ENCODE data around the gene ADAMTSL4. TPM values are rescaled to one million over a fixed set of nuclear protein-coding genes. Genes with fewer than 3 reads are reported as not detected.
A peak's percentile ranks its signal among the peaks of the same experiment; 100 is the strongest.

ADAMTSL4 gene
- total and polyA plus RNA-seq, 4 donors, result 8.8 to 98.0 (median 72.4) TPM

DNA sequence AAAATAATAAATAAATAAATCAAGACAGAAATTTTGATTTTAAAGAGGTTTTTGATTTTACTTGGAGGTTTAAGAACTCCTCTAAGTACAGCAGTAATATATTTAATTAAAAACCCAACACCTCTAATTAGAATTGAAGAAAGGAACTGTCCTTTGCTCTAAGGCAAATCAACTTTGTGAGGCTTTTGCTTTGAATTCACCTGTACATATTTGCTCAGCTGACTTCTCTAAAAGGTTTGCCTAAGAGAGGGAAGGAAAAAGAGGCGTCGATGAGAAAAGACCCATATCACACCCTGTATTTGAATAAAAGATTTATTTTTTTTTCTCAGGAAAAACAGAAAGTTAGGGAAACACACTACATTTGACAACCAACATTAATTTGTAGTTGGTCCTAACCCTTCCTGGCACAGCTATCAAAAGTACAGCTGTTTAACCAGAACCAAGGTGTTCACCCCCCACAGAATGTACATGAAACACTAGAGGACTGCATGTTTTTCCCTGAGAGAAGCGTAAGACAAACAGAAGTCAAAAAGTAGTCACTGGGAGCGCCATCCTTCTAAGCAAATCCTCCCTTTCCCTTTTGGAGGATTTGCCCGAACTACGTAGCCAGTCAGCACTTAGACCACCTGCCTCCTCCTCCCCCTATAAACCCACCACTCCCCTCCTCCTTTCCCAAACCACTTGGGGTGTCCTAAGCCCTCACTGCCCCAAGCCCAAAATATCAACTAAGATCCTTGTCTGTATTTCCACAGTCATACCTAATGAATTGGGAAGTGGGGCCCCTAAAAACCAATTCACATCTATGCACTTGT lies 25.3 kb downstream of the ADAMTSL4 start:
- Histone ChIP-seq H3K27me3 (ENCODE audit: control insufficient read depth in 1 of 2, insufficient read depth in 2 of 2, low read length in 1 of 2) (no peaks in the 10 kb centered on the region), H3K36me3 (ENCODE audit: control insufficient read depth in 1 of 2, insufficient read depth in 2 of 2, low read length in 1 of 2) (peaks cover 4 to 10% of the 10 kb centered on the region in 2 donors), H3K9me3 (ENCODE audit: control insufficient read depth, low read length) (no peaks in the 10 kb centered on the region), H3K27ac (ENCODE audit: low read depth in 1 of 2, low read length in 2 of 2) (peak overlapping the region in 1 of 2 donors; percentile 83), H3K4me1 (ENCODE audit: control insufficient read depth in 1 of 2, insufficient read depth in 2 of 2, low read length in 2 of 2) (peaks cover 0 to 5% of the 10 kb centered on the region in 2 donors), H3K4me3 (ENCODE audit: low read length in 2 of 2) (peak overlapping the region; percentile 94 to 95)
- intact Hi-C loops (cut with DNase I), result no loop called here
- 7 to 10% methylated on average over 6 of the region's 6 CpGs for WGBS, 2 donors
- no peak for DNase-seq
- ATAC-seq (ENCODE audit: low FRiP score), result no peak

DNA sequence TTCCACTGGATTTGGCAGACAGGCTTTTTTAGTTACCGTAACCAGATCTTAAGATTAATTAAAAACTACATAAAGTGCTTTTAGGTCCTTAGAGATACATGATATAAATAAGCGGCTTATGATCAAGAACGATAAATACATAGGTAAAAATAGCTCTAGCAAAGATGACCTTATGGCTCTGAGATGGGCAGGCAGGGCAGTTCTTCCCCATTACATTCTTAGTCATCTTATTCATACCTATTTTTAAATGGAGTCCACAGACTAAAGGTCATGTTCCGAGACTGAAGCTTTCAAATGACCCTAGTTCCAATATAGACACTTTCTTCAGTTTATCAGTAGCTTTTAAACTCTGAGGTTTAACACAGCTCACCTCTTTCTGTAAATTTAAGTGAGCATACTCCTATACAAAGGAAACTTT lies 25.9 kb downstream of the ADAMTSL4 start:
- no peak for DNase-seq
- peaks cover 0 to 5% of the 10 kb centered on the region in 2 donors for H3K4me1 ChIP-seq (ENCODE audit: control insufficient read depth in 1 of 2, insufficient read depth in 2 of 2, low read length in 2 of 2)
- no peaks in the 10 kb centered on the region for H3K9me3 ChIP-seq (ENCODE audit: control insufficient read depth, low read length)
- H3K36me3 ChIP-seq (ENCODE audit: control insufficient read depth in 1 of 2, insufficient read depth in 2 of 2, low read length in 1 of 2), result peaks cover 4 to 10% of the 10 kb centered on the region in 2 donors
- H3K27me3 ChIP-seq (ENCODE audit: control insufficient read depth in 1 of 2, insufficient read depth in 2 of 2, low read length in 1 of 2), result no peaks in the 10 kb centered on the region
- H3K27ac ChIP-seq (ENCODE audit: low read depth in 1 of 2, low read length in 2 of 2), result no peak overlapping the region
- intact Hi-C loops (cut with DNase I), result no loop called here
- H3K4me3 ChIP-seq (ENCODE audit: low read length in 2 of 2), result peak overlapping the region; percentile 94 to 95
- no peak for ATAC-seq (ENCODE audit: low FRiP score)
- WGBS, 2 donors, result 2 to 5% methylated on average over 4 of the region's 4 CpGs

DNA sequence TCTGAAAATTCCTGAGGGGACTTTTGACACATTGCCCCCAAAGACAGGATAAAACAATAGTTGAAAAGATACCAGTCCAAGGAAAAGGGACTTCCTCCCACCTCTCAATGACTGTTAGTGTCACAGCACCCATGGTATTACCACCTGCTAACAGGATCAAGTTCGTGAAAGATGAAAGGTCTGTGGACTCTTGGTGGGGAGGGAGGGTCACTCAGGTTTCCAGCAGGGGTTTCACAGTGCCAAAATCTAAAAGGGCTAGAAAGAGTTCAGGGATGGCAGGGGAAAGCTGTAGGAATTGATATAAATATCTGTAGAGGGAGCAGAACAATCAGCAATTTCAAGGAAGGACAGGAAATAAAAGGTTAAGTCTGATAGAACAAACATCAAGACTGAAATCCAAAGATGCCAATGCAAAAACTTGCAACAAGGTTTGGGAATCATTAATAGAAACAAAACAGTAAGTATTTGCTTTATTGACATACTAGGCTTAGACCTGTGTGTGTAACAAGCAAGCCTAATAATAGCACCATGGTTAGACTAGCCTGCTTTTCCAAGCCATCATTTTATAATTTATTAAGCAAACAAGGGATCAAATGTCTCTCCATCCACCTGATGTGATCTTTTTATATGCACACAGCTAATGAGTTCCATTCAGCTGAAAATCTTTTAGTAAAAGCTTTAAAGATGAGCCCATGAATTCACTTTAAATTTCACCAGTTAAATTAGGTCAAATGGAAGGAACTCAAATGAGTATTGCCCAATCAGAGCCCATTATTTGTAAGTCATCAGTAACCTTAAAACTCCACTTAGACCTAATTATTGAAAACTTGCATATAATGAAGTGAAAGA lies 26.5 kb downstream of the ADAMTSL4 start:
- Histone ChIP-seq H3K27ac (ENCODE audit: low read depth in 1 of 2, low read length in 2 of 2) (peak overlapping the region; percentile 45 to 71), H3K9me3 (ENCODE audit: control insufficient read depth, low read length) (no peaks in the 10 kb centered on the region), H3K27me3 (ENCODE audit: control insufficient read depth in 1 of 2, insufficient read depth in 2 of 2, low read length in 1 of 2) (no peaks in the 10 kb centered on the region), H3K4me1 (ENCODE audit: control insufficient read depth in 1 of 2, insufficient read depth in 2 of 2, low read length in 2 of 2) (peaks cover 0 to 5% of the 10 kb centered on the region in 2 donors), H3K4me3 (ENCODE audit: low read length in 2 of 2) (peak overlapping the region; percentile 94 to 95), H3K36me3 (ENCODE audit: control insufficient read depth in 1 of 2, insufficient read depth in 2 of 2, low read length in 1 of 2) (peaks cover 4 to 10% of the 10 kb centered on the region in 2 donors)
- intact Hi-C loops (cut with DNase I), result loop anchor here in 1 of 2 donors (2.0 kb wide), 1 partner anchor 45 kb away; no protein-coding TSS in a partner anchor
- ATAC-seq (ENCODE audit: low FRiP score) (no peak), DNase-seq (no peak)
- WGBS, 2 donors, result 0 to 2% methylated on average over 1 of the region's 1 CpG

DNA sequence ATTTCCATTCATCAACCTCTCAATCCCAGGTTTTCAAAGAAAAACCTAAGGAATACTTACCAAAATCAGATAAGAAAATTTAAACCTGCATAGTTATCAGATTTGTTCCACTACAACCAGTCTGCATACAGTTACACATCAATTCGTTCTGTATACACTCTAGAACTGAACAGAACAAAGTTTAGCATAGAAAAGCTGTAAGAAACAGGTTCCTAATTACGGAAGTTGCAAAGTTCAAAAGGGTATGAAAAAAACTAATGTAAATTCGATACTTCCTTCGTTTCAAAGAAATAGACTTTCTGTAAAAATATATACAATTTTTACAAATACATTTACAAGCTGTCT lies 27.1 kb downstream of the ADAMTSL4 start:
- Histone ChIP-seq H3K36me3 (ENCODE audit: control insufficient read depth in 1 of 2, insufficient read depth in 2 of 2, low read length in 1 of 2) (peaks cover 4 to 10% of the 10 kb centered on the region in 2 donors), H3K27ac (ENCODE audit: low read depth in 1 of 2, low read length in 2 of 2) (no peak overlapping the region), H3K4me3 (ENCODE audit: low read length in 2 of 2) (peak overlapping the region; percentile 94 to 95), H3K4me1 (ENCODE audit: control insufficient read depth in 1 of 2, insufficient read depth in 2 of 2, low read length in 2 of 2) (peaks cover 0 to 2% of the 10 kb centered on the region in 2 donors), H3K9me3 (ENCODE audit: control insufficient read depth, low read length) (no peaks in the 10 kb centered on the region), H3K27me3 (ENCODE audit: control insufficient read depth in 1 of 2, insufficient read depth in 2 of 2, low read length in 1 of 2) (no peaks in the 10 kb centered on the region)
- WGBS, 2 donors, result 0% methylated on average over 4 of the region's 4 CpGs
- DNase-seq (no peak), ATAC-seq (ENCODE audit: low FRiP score) (no peak)
- intact Hi-C loops (cut with DNase I), result loop anchor here in 1 of 2 donors (2.0 kb wide), 1 partner anchor 44 kb away; no protein-coding TSS in a partner anchor

DNA sequence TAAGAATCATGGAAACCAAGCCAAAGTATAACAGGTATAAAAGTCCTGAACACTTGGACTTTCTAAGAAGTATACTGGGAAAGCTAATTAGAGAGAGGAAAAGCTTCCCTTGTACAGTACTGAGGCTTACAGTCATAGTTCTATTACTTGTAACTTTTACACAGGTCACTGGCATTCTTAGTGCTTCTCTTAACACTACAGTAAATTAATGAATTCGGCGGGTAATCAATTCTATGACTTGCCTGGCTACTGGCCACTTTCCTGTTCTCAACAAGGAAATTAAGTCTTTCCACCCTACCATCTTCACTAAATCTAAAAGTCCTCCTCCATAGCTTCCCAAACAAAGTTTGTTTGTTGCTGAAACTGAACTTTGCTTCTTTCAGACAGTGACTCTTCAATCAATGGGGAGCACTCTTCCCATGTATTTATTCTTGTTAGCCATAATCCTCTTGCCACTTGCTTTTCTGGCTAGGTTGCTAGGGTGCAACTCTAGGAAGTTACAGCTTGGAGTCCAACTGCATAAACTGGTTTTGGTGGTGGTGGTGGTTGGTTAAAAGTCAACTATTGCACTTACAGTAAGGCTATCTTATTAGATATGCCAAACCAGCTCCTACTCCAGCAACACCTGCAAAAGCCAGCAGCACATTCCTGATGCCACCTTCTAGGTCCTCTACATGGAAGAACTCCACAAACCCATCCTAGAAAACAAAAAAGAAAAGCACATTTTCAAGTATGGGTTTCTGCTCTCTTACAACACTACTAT lies 27.8 kb downstream of the ADAMTSL4 start:
- intact Hi-C loops (cut with DNase I), result loop anchor here in 1 of 2 donors (2.0 kb wide), 1 partner anchor 44 kb away; no protein-coding TSS in a partner anchor
- Histone ChIP-seq H3K27ac (ENCODE audit: low read depth in 1 of 2, low read length in 2 of 2) (peak overlapping the region in 1 of 2 donors; percentile 68), H3K9me3 (ENCODE audit: control insufficient read depth, low read length) (no peaks in the 10 kb centered on the region), H3K36me3 (ENCODE audit: control insufficient read depth in 1 of 2, insufficient read depth in 2 of 2, low read length in 1 of 2) (peaks cover 4 to 10% of the 10 kb centered on the region in 2 donors), H3K4me1 (ENCODE audit: control insufficient read depth in 1 of 2, insufficient read depth in 2 of 2, low read length in 2 of 2) (peaks cover 0 to 2% of the 10 kb centered on the region in 2 donors), H3K4me3 (ENCODE audit: low read length in 2 of 2) (peak overlapping the region; percentile 94 to 95), H3K27me3 (ENCODE audit: control insufficient read depth in 1 of 2, insufficient read depth in 2 of 2, low read length in 1 of 2) (no peaks in the 10 kb centered on the region)
- WGBS, 2 donors, result 0 to 1% methylated on average over 2 of the region's 2 CpGs
- DNase-seq (no peak), ATAC-seq (ENCODE audit: low FRiP score) (no peak)

DNA sequence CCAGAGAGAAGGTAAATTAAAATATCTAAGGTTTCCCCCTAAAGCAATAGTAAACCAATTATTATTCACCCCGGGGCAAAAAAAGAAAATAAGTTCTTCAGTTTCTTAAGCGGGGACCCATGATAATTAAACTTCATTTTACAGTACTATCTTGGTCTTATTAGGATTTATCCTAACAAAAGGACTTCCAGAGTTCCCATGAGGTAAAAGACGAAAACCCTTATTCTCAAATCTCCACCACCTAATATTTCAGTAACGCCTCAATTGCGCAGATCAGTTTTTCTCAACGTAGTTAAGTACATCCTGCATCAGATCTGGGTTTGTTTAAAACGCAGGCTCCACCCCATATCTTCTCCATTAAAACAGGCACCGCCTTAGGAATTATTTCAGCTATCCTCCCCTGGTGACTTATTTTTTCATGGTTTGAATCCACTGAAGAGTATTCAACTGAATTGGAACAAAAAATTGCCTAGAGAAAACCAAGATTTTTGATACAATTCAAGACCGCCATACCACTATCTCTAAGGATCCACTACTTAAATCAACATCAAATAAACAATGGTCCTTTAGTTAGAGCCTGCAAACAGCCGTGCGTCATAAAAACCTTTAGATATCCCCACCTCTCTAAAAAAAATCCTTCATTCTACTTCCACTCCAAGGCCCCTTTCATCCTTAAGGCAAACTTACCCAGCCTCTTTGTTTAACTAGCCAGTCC lies 28.5 kb downstream of the ADAMTSL4 start:
- peaks cover 4 to 10% of the 10 kb centered on the region in 2 donors for H3K36me3 ChIP-seq (ENCODE audit: control insufficient read depth in 1 of 2, insufficient read depth in 2 of 2, low read length in 1 of 2)

DNA sequence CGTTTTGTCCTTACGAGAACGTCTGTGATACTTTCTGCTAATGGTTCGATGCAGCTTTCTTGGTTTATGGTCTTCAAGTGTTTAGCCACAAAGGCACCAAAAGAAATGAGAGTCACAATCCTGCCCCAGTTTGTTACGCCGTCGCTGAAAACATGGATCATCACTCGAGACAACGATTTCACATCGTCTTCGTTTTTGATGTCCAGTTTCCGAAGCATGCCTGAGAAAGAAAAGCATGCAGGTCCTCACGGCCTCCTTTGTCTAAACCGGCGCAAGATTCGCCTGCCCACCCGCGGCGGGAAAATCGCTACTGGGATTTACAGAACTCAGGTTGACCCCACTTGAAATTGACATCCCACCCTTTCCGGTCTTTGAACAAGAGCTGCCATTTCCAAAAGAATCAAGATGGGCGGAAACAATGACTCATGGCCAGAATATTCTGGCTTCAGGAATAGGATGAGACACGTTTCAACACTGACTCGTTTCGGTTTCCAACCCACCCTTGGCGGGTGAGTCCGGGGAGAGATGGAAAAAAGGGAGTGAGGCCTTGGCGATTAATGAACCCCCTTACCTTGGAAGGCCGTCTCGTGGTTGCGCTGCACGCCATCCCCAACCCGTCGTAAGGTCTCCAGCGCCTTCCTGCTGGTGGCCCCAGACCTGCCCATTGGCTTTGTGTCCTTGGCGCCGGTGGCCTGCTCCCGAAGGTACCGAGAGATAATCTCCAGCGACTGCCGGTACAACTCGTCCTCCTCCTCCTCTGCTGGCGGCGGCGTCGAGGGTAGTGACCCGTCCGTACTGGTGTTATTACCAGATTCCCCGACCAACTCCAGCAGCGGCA lies 29.3 kb downstream of the ADAMTSL4 start:
- H3K4me3 ChIP-seq (ENCODE audit: low read length in 2 of 2), result peak overlapping the region; percentile 94 to 95
- no peaks in the 10 kb centered on the region for H3K9me3 ChIP-seq (ENCODE audit: control insufficient read depth, low read length)

More for the DNA sequence above, 28.5 kb downstream of the ADAMTSL4 start:
- Histone ChIP-seq H3K4me3 (ENCODE audit: low read length in 2 of 2) (peak overlapping the region; percentile 94 to 95), H3K27ac (ENCODE audit: low read depth in 1 of 2, low read length in 2 of 2) (peak overlapping the region; percentile 90 to 99), H3K9me3 (ENCODE audit: control insufficient read depth, low read length) (no peaks in the 10 kb centered on the region), H3K27me3 (ENCODE audit: control insufficient read depth in 1 of 2, insufficient read depth in 2 of 2, low read length in 1 of 2) (no peaks in the 10 kb centered on the region), H3K4me1 (ENCODE audit: control insufficient read depth in 1 of 2, insufficient read depth in 2 of 2, low read length in 2 of 2) (peaks cover 0 to 2% of the 10 kb centered on the region in 2 donors)
- 0% methylated on average over 11 of the region's 11 CpGs for WGBS, 2 donors
- DNase-seq, result no peak
- no peak for ATAC-seq (ENCODE audit: low FRiP score)
- intact Hi-C loops (cut with DNase I), result loop anchor here (1.0 to 2.0 kb wide), 3 partner anchors 16 to 43 kb away; no protein-coding TSS in a partner anchor

More for the DNA sequence above, 29.3 kb downstream of the ADAMTSL4 start:
- no peaks in the 10 kb centered on the region for H3K4me1 ChIP-seq (ENCODE audit: control insufficient read depth in 1 of 2, insufficient read depth in 2 of 2, low read length in 2 of 2)
- peak overlapping the region; percentile 90 to 99 for H3K27ac ChIP-seq (ENCODE audit: low read depth in 1 of 2, low read length in 2 of 2)
- H3K27me3 ChIP-seq (ENCODE audit: control insufficient read depth in 1 of 2, insufficient read depth in 2 of 2, low read length in 1 of 2), result no peaks in the 10 kb centered on the region
- peak; percentile 65 for ATAC-seq (ENCODE audit: low FRiP score)
- peaks cover 4 to 8% of the 10 kb centered on the region in 2 donors for H3K36me3 ChIP-seq (ENCODE audit: control insufficient read depth in 1 of 2, insufficient read depth in 2 of 2, low read length in 1 of 2)
- DNase-seq, result peak; percentile 72 to 90
- intact Hi-C loops (cut with DNase I), result loop anchor here (1.0 to 2.0 kb wide), 2 partner anchors 17 to 34 kb away; no protein-coding TSS in a partner anchor
- 0% methylated on average over 50 of the region's 50 CpGs for WGBS, 2 donors

Data from aorta (tissue), 5 donors.